NB4 (cell line): Measurements from ENCODE around the gene C10orf120.

Source experiments
- CTCF ChIP-seq: IDR thresholded peaks from one replicate; pipeline ENCODE4 v1.5.1; 2012; ENCODE audit warnings: low read depth, low read length
- MAX ChIP-seq: IDR thresholded peaks from 2 replicates; pipeline ENCODE4 v1.6.1; 2011; ENCODE audit warnings: low read depth, low read length

DNA sequence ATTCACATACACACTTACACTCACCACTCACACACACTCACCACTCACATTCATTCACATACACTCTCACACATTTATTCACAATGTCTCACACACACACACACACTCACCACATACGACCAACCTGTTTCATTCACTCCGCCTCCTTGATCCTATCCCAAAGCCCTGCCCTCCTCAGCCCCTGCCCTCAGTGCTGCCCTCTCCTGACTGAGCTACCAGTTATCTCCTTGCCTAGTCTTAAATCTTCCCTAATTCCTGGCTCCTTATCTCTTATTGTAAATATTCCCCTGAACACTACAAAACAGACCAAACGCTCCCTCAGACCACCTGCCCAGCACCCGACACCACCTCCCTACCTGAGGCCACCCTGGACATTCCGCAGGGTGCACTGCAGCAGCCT lies 26.1 kb upstream of the C10orf120 start:
- TF ChIP-seq CTCF, result no peak
- TF ChIP-seq MAX, result no peak
